DND-41 (cell line): ENCODE measurements around the gene SDHAF2.

Experiments used
- CTCF ChIP-seq: IDR thresholded peaks from 2 replicates; pipeline ENCODE4 v1.5.1; 2012; ENCODE audit warnings: borderline replicate concordance, low read length, moderate library complexity, mild to moderate bottlenecking; ENCODE audit not compliant: poor library complexity, severe bottlenecking; ENCODE audit errors: extremely low read depth
- EZH2 ChIP-seq: IDR thresholded peaks from 3 replicates; pipeline ENCODE4 v1.6.1; 2012; ENCODE audit warnings: borderline replicate concordance, low read depth, mild to moderate bottlenecking, moderate library complexity, low read length, inconsistent platforms; ENCODE audit not compliant: severe bottlenecking

- TF ChIP-seq CTCF (no peak), EZH2 (no peak)
Measured at GRCh38 chr11:61447601-61448551, 18.0 kb downstream of the SDHAF2 start.
